Measurements from ENCODE around the gene PADI6. TPM values are rescaled to one million over a fixed set of nuclear protein-coding genes. Genes with fewer than 3 reads are reported as not detected.
A peak's percentile ranks its signal among the peaks of the same experiment; 100 is the strongest.

Gene PADI6
- total and polyA plus RNA-seq, 9 of the 15 experiments (the other 6 are each of a cell fraction or from before 2014, with no cell fraction given): not detected

GRCh38 chr1:17347769-17348592 is 24.0 kb upstream of the PADI6 start (continued):
- TF ChIP-seq CREB5 (CRISPR knock-in tag; IDR thresholded peaks at IDR 0.05) (no peak), SRSF9 (IDR thresholded peaks at IDR 0.05; ENCODE audit: borderline replicate concordance, low read depth, low read length) (no peak), ZMIZ1 (IDR thresholded peaks at IDR 0.05; ENCODE audit: low read depth in 2 of 2, low read length in 2 of 2) (no peak), NFIC (IDR thresholded peaks at IDR 0.05) (peak; percentile 23; the same call in 1 of the 2 replicates), DPF2 (IDR thresholded peaks at IDR 0.05) (peak; percentile 87), SMAD3 (CRISPR knock-in tag; conservative IDR thresholded peaks at IDR 0.05) (no peak), ARID3B (CRISPR knock-in tag; IDR thresholded peaks at IDR 0.05; ENCODE audit: borderline replicate concordance) (no peak), HNRNPUL1 (IDR thresholded peaks at IDR 0.05; ENCODE audit: low read length) (no peak), CBX5 (IDR thresholded peaks at IDR 0.05; ENCODE audit: borderline replicate concordance, low read depth) (no peak), BRF2 (IDR thresholded peaks at IDR 0.05; ENCODE audit: borderline replicate concordance, insufficient read depth, insufficient read length) (no peak), NR2F6 (CRISPR knock-in tag; IDR thresholded peaks at IDR 0.05) (no peak), MCM5 (IDR thresholded peaks at IDR 0.05; ENCODE audit: low read depth) (no peak), C11orf30 (IDR thresholded peaks at IDR 0.05; ENCODE audit: low read depth) (peak; percentile 98), TRIM28 (IDR thresholded peaks at IDR 0.05) (no peak), ZNF764 (CRISPR knock-in tag; IDR thresholded peaks at IDR 0.05; ENCODE audit: low read depth) (no peak), FOSL1 (tag; conservative IDR thresholded peaks at IDR 0.05) (peak; percentile 81), ATF1 (CRISPR knock-in tag; IDR thresholded peaks at IDR 0.05) (no peak), ATF1 (tag; IDR thresholded peaks at IDR 0.05) (peak; percentile 85), ZNF77 (CRISPR knock-in tag; IDR thresholded peaks at IDR 0.05) (no peak), MBD2 (IDR thresholded peaks at IDR 0.05; ENCODE audit: borderline replicate concordance, low read depth) (no peak), MEIS2 (IDR thresholded peaks at IDR 0.05; ENCODE audit: partially characterized antibody) (peak; percentile 23)
